Activated T-helper 1 cell treated with anti-CD3 and anti-CD28 coated beads, Interleukin-2, amount 50 U/mL, for 16 hours (primary cell): ENCODE results near the gene SYDE1.

ENCODE experiments used
- DNase-seq, 2 donors: peaks; one replicate each; pipeline ENCODE4 v3.0.0-alpha.2; 2020; ENCODE audit warnings: low read depth in 1 of 2, low spot score in 1 of 2

Gene SYDE1

GRCh38 chr19:15125232-15126067 is 18.2 kb downstream of the SYDE1 start:
- peak; percentile 89 to 94 for DNase-seq

- DNase-seq = no peak
Measured at GRCh38 chr19:15126131-15126910, 19.1 kb downstream of the SYDE1 start.

GRCh38 chr19:15128162-15128770 is 21.1 kb downstream of the SYDE1 start:
- DNase-seq = no peak

GRCh38 chr19:15129856-15130585 is 22.8 kb downstream of the SYDE1 start:
- no peak for DNase-seq

GRCh38 chr19:15136234-15136954 is 29.2 kb downstream of the SYDE1 start:
- no peak for DNase-seq

GRCh38 chr19:15137777-15138176 is 30.6 kb downstream of the SYDE1 start:
- DNase-seq = no peak

- no peak for DNase-seq
Measured at GRCh38 chr19:15138427-15138826, 31.2 kb downstream of the SYDE1 start.

GRCh38 chr19:15141143-15141542 is 33.9 kb downstream of the SYDE1 start:
- DNase-seq = no peak

- DNase-seq = no peak
Measured at GRCh38 chr19:15142313-15142712, 35.1 kb downstream of the SYDE1 start.

- DNase-seq = no peak
Measured at GRCh38 chr19:15144046-15144646, 36.9 kb downstream of the SYDE1 start.

GRCh38 chr19:15147090-15147489 is 39.9 kb downstream of the SYDE1 start:
- no peak for DNase-seq

GRCh38 chr19:15149737-15150136 is 42.5 kb downstream of the SYDE1 start:
- no peak for DNase-seq

- no peak for DNase-seq
Measured at GRCh38 chr19:15154002-15154612, 46.9 kb downstream of the SYDE1 start.

- no peak for DNase-seq
Measured at GRCh38 chr19:15155296-15155695, 48.1 kb downstream of the SYDE1 start.

GRCh38 chr19:15156391-15156790 is 49.2 kb downstream of the SYDE1 start:
- DNase-seq = no peak

GRCh38 chr19:15159251-15159650 is 52.0 kb downstream of the SYDE1 start:
- DNase-seq = no peak

- no peak for DNase-seq
Measured at GRCh38 chr19:15161028-15161984, 54.1 kb downstream of the SYDE1 start.
